ENCODE results near the gene DERA.
"Not testable (repeated sequence)": the region's sequence is repeated elsewhere in the genome, so short reads cannot be mapped to it uniquely, and the experiment has no call there.

DERA gene

DNA sequence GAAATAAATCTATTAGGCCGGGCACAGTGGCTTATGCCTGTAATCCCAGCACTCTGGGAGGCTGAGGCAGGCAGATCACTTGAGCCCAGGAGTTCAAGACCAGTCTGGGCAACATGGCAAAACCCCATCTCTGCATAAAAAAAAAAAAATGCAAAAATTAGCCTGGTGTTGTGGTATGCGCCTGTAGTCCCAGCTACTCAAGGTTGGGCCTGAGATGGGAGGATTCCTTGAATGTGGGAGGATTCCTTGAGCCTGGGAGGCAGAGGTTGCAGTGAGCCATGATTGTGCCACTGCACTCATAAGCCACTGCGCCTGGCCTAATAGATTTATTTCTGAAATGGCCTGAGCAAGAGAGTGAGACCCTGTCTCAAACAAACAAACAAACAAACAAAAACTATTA is 55.9 kb downstream of the DERA start:
- DNase-seq = not testable (repeated sequence)

DNA sequence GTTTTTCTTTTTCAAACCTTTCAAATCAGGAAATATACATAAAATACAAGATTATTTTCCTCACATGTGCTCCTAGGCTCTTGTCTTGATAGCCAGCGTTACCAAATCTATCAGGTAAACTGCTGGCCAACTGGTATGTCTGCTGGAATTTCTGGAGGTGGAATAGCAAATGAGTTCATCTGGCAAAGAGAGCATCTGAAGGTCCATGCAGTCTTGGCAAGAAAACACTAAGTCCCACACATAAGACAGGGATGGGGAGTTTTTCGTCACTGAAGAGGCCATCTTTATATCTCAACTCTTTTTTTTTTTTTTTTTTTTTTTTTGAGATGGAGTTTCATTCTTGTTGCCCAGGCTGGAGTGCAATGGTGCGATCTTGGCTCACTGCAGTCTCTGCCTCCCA is 60.1 kb downstream of the DERA start:
- DNase-seq = no peak

DNA sequence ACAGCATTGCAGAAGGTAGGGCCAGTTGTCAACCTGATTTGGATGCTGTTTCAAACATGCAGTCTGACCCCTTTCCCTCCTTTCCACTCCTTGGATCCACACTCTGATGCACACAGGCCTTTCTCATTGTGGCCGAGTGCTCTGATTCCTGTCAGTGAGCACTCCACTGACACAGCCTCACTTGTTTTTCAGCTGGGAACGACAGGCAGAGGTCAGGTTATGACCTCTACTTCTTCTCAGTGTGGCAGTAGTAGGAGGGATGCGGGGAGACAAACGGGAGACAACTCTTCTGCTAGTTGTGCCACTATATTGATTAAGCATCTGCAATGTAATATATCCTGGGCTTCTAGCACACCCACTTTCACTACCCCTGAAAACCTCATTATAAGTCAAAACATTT is 61.8 kb downstream of the DERA start:
- no peak for DNase-seq

DNA sequence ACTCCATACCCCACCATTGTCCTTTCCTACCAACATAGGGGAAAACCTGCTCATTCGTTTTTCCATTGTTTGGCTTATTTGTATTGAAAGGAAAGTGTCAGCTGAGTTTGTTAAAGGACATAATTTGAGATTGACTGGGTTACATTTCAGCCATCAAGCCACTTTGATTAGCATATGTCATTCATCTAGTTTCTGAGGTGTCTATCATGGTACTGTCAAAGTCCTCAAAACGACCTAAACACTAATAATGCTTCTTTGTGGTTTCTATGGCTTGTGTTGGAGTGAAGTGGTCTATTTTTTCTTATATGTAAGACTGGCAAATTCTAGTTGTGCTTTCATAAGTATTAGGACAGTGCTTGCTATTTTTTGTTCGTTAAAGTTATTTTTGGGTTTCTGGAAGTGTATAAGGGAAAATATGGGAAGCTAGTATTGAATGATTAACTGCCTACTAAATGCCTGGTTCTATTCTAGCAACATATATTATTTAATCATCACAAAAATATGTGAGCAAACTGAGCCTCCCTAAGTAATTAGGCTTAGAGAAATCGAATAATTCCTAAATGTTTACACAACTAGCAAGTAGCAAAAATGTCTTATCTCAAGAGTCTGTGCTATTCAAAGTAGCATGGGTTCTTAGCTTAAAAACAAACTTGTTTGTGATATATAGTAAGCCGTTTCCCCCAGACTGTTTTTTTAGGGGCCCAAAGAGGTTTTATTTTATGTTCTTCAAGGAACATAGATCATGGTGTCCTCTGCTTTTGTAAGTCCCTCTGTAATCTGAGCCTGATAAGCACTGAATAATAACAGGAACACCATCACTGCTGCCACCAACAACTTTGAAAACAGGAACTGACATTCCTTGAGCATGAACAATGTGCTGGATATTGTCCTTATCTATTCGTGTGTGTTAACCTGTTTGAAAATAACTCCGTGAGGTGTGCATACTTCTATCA is 67.1 kb downstream of the DERA start:
- DNase-seq = no peak

DNA sequence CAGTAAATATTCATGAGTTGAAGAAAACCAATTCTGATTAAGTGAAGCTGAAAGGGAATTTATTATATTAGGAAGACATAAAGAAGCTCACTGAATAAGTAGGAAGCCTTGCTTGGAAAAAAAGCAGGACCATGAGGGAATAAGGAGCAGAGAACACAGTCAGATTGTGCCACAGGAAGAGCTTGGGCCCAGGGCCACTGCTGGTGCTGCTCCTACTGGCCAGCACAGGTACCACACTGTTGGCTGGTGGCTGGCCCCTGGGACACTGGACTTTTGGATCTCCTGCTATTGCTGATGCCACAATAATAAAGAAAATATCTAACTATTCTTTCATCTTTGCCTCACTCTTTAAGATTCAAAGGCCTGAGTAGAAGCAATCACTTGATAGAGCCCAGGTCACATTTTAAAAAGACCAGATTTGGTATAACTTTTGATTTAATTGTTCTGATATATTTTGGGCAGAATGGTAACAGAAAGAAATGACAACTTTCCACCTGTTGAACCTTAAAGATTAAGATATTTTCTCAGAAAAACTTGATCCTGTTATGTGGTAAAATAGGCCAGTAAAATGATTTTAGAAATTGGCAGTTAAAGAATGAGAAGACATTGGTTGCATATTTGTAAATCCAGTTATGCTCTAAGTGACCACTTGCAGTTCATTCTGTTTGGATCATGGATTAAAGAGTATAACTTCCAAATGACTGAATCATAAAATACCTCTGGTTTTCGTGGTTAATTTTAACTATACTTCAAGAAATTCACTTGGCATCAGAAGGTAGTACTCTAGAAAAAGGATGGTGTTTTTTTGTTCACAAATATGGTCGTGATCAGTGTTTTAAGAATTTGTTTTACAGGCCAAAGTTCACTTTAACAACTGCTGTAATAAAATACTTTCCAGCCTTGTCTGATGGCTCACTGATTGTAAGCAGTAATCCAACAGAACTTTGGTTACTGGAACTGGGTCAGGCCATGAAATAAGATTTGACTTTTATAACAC is 68.3 kb downstream of the DERA start:
- DNase-seq = peak; percentile 5

DNA sequence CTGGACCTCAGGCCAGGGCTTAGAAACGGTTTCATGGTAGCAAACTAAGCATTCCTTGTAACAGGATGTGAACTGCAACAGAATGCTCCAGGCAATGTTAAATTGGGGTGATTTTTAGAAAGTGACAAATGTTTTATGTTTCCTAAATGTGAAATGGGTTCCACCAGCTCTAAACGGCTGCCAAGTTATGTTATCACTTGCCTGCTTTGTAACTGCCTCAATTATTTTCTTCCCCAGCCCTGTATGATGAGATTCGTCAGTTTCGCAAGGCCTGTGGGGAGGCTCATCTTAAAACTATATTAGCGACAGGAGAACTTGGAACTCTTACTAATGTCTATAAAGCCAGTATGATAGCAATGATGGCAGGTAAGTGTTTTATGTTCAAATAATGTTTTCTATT is 70.9 kb downstream of the DERA start:
- DNase-seq = no peak

DNA sequence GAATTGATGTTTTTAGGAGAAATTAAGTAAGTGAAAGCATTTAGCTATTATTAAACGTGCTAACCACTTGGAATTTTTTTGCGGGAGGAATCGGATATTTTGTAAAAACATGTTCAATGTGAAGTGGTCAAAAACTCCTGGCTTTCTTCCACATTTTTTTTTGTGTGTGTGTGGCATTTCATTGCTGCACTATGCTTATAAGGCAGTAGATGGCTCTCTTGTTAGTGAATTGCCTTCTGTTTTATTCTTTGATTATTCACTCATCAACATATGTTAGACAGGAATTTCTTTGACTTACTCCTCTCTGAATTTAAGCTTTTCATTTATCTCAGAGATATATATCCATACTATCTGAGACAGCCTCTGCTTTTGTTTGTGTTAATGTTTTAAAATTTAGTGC is 71.3 kb downstream of the DERA start:
- DNase-seq = peak; percentile 25

DNA sequence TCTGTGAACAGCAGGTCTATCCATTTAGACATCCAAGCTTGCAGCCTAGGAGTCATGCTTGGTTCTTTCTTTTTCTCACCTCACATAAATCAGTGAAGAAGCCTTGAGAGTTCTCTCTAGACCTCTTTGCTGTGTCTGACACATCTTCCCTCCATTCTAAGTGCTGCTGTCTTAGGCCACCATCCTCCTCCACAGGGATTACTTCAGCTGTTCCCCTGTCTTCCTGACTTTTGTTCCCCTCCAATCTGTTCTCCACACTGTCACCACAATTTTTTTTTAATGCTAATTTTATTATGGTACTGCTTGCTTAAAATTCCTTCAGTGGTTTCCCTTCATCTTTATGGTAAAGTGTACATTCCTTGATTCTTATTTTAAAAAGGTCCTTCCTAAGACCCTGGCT is 71.8 kb downstream of the DERA start:
- no peak for DNase-seq

DNA sequence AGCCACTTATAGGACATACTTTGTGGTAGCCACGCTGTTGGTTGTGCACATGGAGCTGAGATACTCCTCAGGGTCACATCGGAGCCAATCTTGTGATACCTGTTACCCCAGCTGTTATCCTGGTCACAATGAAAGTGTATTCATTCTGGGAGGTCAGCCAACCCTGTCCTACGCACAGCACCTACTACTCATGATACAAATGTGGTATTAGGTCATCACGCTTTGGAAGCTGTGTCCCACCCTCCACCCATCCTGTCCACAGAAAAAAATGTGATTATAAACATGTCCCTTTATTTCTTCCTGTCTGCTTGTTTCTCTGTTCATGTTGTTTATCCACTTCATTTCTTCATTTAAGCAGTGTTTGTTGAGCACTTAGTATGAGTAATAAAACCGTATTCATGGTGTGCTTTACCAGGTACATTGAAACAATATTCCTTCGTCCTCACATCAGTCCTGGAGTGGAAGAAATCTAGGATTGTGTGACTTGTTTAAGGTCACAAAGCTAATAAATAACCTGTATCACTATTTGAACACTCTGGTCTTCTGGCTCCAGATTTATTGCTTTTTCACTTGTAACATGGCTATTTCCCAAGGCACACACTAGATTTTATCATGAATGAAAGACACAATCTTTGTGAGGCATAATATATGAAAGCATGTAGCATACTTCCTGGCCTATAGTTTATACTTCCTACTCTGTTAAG is 73.1 kb downstream of the DERA start:
- no peak for DNase-seq

DNA sequence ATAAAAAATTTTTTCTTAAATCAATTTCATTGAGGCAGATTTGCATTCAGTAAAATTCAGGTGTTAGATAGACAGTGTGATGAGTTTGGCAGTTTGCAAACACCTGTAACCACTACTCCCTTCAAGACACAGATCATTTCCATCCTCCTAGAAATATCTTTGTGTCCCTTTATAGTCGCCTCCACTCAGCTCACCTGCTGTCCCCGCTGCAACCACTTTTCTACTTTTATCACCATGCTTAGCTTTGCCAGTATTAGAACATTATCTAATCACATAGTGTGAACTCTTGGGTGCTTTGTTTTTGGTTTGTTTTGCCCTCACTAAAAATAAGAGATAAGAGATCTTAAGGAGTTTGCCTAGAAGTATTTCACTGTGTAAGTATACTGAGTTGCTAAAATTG is 73.8 kb downstream of the DERA start:
- DNase-seq = no peak

DNA sequence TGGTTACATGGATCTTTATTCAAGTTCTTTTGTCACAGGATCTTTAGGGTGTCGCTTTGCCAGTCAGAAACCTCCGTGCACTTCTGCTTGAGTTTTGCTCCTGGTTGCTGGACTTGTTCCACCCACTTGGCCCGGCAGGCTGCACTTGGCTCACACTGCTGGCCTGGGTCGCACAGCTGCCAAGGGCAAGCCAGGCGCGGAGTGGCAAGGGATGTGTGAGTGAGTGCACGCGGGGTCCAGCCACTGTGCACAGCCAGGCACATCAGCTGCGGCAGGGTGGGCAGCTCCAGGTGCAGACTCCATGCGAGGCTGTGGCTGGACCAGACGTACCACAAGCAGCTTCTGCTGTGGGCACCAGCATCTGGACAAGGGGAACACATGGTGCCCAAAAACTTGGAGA is 76.6 kb downstream of the DERA start:
- DNase-seq = no peak

DNA sequence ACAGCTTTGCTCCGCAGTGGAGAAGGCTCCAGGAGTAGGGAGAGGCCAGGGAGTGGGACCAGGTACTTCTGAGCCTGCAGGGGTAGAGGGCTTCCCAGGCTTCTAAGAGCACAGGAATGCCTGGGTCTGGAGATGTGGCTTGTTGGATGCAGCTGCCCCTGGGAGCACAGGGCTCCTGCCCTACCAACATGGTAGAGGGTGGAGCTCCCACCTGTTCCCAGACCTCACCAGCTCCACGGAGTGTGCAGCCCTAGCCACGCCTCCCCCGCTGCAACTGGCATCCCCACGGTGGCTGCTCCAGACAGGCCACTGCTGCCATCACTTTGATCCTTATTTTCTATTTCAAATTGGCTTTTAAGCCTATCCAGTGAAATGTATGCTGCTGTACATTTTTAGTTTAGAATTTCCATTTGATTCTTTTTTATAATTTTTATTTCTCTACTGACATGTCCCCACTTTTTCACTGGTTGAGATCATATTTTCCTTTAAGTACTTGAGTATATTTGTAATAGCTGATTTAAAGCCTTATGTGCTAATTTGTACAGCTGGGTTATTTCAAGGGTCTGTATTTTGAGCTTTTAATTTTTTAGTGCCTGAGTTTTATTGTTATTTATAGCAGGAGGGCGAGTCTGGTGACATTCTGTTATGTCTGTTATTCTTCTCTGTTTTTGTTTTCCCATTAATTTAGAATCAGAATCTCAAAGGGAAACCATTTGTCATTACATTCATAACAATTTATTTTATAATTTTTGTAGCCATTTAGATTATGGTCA is 78.0 kb downstream of the DERA start:
- no peak for DNase-seq

DNA sequence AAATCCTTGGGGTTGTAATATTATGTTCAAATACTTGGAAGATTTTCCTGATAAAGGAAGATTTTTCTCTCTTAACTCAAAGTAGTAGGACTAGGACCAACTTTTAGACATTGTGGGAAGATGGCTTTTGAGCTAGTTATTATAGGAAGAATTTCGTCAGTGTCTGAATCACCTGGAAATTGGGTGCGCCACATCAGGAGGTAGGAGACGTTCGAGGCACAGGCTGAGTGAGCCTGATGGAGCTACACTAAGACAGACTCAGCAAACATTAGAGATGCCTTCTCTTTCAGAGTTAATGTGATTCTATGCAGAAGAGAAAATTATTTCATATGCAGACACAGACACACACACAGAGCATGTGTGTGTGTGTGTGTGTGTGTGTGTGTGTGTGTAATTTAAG is 84.7 kb downstream of the DERA start:
- DNase-seq = no peak

DNA sequence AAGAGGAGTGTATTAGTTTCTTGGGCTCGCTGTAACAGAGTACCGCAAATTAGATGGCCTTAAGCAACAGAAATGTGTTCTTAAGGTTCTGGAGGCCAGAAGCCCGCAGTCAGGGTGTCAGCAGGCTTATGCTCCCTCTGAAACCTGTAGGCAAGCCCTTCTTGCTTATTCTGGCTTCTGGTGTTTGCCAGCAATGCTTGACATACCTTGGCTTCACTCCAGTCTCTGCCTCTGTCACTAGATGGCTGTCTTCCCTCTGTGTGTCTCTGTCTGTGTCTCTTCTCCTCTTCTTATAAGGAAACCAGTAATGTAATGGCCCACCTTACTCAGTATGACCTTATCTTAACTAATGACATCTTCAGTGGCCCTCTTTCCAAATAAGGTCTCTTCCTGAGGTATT is 85.1 kb downstream of the DERA start:
- peak; percentile 23 for DNase-seq

DNA sequence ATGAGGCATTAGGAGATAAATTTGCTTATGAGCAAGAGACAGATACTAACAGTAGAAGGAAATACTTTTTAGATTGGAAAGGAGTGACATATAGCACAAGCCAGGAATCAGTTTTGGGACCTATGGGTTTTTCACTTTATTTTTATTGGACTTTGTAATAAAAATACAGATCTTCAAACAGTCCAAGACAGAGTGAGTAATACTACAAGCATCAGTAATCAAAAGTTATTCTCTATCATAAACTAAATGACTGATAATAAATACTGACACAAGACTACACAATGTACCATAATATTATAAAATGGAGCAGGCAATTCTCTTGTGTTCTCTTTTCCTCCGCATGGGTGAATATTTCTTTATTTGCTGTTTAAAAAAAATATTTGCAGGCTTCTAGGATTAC is 85.8 kb downstream of the DERA start:
- DNase-seq = no peak

DNA sequence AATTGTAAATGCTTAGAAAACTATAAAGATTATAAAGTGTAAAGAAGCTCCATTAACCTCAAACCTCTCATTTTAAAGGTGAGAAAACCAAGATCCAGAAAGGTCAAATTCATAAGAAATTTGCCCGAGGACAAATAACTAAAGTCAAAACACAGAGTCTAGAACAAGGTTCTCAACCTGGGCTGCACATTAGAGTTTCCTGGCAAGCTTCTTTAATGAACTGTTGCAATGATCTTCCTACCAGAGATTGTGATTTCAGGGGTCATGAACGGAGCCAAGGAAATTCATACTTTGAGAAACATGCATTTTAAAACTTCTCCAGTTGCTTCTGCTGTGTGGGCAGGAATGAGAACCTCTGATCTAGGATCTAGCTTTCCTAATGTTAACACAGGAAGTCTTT is 86.8 kb downstream of the DERA start:
- DNase-seq = no peak

DNA sequence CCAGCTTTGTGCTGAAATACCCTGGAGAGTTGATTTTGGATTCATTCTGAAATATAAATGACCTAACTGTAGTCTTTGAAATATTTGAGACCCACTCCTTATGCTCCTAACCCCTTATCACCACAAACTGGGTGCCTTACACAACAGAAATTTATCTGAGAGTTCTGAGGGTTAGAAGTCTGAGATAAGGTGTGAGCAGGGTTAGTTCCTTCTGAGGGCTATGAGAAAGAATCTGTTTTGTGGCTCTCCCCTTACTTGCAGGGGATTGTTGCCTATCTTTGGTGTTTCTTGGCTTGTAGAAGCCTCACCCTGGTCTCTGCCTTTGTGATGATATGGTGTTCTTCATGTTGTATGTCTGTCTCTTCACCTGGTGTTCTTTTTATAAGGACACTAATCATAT is 91.7 kb downstream of the DERA start:
- DNase-seq = no peak

DNA sequence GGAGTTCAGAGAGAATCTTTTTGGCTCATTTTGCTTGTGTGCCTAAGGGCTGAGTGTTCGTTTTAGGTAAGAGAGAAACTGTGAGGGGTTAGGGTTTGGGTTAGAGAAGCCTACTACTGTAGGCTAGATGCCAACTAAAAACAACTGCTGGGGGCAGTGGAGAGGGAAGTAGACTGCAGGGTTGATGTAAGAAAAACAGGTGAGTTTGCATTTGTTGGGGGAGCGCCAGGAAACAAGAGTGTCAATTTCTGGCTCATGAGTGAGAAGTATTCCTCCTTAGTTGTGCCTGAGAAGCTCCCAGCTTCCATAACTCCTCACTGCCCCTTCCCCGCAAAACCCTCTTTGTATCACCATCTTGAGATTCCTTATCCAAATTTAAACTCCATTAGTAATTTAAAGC is 92.3 kb downstream of the DERA start:
- DNase-seq = no peak

DNA sequence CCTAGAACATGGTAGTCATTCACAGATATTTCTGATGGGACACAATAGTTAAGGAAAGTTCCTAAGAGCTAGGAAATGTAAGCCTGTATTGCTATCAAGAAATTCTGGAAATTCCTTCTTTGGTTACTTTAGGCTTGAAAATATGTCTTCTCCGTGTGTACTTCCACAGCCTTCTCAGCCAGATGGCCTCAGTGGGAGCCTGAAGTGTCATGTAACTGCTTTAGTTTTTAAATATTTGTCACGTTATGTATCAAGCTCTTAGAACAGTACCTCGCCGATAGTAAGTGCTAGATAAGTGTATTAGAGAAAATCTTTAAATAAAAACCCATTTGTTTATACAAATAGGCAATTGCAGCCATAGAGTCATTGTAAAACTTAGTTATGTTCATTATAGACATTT is 95.6 kb downstream of the DERA start:
- DNase-seq = no peak

DNA sequence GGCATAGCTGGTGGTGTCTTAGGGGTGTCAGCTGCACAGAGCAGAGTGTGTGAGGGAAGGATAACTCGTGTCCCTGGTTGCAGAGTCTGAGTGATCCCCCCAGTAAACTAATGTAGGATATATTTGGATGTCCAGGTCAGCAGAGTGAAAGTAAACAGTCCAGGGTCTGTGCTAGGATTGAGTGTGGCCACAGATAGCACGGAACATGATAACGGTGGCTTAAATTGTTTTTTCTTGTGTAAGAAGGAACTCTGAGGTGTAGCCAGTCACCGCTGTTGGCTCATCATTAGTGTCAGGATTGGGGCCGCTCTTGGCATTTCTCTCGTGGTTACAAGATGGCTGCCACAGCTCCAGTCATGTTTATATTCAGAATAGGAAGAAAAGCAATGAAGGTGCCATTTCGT is 97.3 kb downstream of the DERA start:
- no peak for DNase-seq

DNA sequence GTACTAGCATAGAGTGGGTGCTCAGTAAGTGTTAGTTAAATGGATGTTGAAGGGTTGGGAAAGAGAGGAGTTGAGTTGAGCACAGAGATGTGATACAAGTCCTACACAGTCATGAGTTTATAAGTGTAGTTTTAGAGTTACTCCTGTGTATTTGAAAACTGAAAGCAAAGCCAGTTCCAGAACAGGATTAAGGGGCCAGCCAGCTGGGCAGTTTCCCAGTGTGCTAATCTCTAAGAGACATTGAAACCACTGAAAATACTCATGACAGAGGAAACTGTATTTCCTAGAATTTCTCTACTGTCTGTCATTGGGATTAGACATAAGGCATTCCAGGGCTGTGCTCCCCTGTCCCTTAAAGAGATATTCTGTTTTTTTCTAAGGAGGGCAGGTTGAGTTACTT is 101.0 kb downstream of the DERA start:
- DNase-seq = no peak

DNA sequence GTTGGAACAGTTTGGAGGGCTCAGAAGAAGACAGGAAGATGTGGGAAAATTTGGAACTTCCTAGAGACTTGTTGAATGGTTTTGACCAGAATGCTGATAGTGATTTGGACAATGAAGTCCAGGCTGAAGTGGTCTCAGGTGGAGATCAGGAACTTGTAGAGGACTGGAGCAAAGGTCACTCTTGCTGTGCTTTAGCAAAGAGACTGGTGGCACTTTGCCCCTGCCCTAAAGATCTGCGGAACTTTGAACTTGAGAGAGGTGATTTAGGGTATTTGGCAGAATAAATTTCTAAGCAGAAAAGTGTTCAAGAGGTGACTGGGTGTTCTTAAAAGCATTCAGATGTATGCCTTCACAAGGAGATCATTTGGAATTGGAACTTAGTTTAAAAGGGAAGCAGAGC is 102.6 kb downstream of the DERA start:
- not testable (repeated sequence) for DNase-seq

Data from NCI-H69 (cell line).